Measurements from ENCODE around the gene RPGR. TPM values are rescaled to one million over a fixed set of nuclear protein-coding genes. Genes with fewer than 3 reads are reported as not detected.

RPGR gene
- total and polyA plus RNA-seq, 2 experiments from 2014 or later, result 7.4 to 36.3 TPM

DNA sequence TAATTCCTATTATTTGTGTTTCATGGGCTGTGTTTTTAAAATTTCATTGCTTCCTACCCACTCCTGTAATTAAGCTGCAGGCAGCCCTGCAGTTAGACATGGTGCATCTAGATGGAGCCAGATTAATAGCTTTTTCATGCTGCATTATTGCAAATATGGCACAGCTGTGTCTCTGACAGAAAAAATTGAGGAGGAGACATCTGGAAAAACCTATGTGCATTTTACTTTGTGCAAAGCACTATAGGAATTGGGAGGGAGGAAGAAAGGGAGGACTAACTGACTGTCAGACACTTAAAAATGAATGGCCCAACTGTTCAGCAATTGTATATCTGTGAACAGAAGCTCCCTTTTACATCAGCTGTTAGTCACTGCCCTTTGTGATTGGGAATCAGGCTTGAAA, 8.1 kb upstream of the RPGR start:
- H3K4me1 ChIP-seq (ENCODE audit: insufficient read depth), result no peaks in the 10 kb centered on the region
- H2AFZ ChIP-seq, result no peak overlapping the region
- Mint-ChIP-seq H3K27me3 (ENCODE audit: insufficient read depth, low read depth, poor library complexity) (peaks cover 3% of the 10 kb centered on the region), H3K4me3 (no peak overlapping the region), H3K4me1 (no peaks in the 10 kb centered on the region), H3K27ac (no peak overlapping the region), H3K36me3 (ENCODE audit: low read depth) (no peaks in the 10 kb centered on the region), H3K9me3 (no peaks in the 10 kb centered on the region; the same call in 1 of the 3 replicates)
- no peak for ATAC-seq
- no peaks in the 10 kb centered on the region for H3K9me2 ChIP-seq (ENCODE audit: insufficient read depth)
- no peaks in the 10 kb centered on the region for H3F3A ChIP-seq (replicated peaks; ENCODE audit: low read depth)
- no peak overlapping the region for H3K4me2 ChIP-seq
- TF ChIP-seq CREB1 (CRISPR knock-in tag; IDR thresholded peaks at IDR 0.05; ENCODE audit: low read depth) (no peak), POLR2AphosphoS5 (IDR thresholded peaks at IDR 0.05; ENCODE audit: low read depth) (no peak), ZNF114 (CRISPR knock-in tag; IDR thresholded peaks at IDR 0.05) (no peak), NANOG (IDR thresholded peaks at IDR 0.05; ENCODE audit: borderline replicate concordance) (no peak), STAT1 (IDR thresholded peaks at IDR 0.05; ENCODE audit: unreplicated experiment) (no peak), ZNF331 (CRISPR knock-in tag; IDR thresholded peaks at IDR 0.05; ENCODE audit: low read depth) (no peak), ETS1 (IDR thresholded peaks at IDR 0.05) (no peak), JUNB (IDR thresholded peaks at IDR 0.05; ENCODE audit: unreplicated experiment) (no peak)
- TF ChIP-seq, protein P1, sequence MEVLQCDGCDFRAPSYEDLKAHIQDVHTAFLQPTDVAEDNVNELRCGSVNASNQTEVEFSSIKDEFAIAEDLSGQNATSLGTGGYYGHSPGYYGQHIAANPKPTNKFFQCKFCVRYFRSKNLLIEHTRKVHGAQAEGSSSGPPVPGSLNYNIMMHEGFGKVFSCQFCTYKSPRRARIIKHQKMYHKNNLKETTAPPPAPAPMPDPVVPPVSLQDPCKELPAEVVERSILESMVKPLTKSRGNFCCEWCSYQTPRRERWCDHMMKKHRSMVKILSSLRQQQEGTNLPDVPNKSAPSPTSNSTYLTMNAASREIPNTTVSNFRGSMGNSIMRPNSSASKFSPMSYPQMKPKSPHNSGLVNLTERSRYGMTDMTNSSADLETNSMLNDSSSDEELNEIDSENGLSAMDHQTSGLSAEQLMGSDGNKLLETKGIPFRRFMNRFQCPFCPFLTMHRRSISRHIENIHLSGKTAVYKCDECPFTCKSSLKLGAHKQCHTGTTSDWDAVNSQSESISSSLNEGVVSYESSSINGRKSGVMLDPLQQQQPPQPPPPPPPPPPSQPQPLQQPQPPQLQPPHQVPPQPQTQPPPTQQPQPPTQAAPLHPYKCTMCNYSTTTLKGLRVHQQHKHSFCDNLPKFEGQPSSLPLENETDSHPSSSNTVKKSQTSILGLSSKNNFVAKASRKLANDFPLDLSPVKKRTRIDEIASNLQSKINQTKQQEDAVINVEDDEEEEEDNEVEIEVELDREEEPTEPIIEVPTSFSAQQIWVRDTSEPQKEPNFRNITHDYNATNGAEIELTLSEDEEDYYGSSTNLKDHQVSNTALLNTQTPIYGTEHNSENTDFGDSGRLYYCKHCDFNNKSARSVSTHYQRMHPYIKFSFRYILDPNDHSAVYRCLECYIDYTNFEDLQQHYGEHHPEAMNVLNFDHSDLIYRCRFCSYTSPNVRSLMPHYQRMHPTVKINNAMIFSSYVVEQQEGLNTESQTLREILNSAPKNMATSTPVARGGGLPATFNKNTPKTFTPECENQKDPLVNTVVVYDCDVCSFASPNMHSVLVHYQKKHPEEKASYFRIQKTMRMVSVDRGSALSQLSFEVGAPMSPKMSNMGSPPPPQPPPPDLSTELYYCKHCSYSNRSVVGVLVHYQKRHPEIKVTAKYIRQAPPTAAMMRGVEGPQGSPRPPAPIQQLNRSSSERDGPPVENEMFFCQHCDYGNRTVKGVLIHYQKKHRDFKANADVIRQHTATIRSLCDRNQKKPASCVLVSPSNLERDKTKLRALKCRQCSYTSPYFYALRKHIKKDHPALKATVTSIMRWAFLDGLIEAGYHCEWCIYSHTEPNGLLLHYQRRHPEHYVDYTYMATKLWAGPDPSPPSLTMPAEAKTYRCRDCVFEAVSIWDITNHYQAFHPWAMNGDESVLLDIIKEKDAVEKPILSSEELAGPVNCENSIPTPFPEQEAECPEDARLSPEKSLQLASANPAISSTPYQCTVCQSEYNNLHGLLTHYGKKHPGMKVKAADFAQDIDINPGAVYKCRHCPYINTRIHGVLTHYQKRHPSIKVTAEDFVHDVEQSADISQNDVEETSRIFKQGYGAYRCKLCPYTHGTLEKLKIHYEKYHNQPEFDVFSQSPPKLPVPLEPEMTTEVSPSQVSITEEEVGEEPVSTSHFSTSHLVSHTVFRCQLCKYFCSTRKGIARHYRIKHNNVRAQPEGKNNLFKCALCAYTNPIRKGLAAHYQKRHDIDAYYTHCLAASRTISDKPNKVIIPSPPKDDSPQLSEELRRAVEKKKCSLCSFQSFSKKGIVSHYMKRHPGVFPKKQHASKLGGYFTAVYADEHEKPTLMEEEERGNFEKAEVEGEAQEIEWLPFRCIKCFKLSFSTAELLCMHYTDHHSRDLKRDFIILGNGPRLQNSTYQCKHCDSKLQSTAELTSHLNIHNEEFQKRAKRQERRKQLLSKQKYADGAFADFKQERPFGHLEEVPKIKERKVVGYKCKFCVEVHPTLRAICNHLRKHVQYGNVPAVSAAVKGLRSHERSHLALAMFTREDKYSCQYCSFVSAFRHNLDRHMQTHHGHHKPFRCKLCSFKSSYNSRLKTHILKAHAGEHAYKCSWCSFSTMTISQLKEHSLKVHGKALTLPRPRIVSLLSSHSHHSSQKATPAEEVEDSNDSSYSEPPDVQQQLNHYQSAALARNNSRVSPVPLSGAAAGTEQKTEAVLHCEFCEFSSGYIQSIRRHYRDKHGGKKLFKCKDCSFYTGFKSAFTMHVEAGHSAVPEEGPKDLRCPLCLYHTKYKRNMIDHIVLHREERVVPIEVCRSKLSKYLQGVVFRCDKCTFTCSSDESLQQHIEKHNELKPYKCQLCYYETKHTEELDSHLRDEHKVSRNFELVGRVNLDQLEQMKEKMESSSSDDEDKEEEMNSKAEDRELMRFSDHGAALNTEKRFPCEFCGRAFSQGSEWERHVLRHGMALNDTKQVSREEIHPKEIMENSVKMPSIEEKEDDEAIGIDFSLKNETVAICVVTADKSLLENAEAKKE (CRISPR knock-in tag; IDR thresholded peaks at IDR 0.05), result no peak
- TF ChIP-seq, protein P2, sequence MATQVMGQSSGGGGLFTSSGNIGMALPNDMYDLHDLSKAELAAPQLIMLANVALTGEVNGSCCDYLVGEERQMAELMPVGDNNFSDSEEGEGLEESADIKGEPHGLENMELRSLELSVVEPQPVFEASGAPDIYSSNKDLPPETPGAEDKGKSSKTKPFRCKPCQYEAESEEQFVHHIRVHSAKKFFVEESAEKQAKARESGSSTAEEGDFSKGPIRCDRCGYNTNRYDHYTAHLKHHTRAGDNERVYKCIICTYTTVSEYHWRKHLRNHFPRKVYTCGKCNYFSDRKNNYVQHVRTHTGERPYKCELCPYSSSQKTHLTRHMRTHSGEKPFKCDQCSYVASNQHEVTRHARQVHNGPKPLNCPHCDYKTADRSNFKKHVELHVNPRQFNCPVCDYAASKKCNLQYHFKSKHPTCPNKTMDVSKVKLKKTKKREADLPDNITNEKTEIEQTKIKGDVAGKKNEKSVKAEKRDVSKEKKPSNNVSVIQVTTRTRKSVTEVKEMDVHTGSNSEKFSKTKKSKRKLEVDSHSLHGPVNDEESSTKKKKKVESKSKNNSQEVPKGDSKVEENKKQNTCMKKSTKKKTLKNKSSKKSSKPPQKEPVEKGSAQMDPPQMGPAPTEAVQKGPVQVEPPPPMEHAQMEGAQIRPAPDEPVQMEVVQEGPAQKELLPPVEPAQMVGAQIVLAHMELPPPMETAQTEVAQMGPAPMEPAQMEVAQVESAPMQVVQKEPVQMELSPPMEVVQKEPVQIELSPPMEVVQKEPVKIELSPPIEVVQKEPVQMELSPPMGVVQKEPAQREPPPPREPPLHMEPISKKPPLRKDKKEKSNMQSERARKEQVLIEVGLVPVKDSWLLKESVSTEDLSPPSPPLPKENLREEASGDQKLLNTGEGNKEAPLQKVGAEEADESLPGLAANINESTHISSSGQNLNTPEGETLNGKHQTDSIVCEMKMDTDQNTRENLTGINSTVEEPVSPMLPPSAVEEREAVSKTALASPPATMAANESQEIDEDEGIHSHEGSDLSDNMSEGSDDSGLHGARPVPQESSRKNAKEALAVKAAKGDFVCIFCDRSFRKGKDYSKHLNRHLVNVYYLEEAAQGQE (IDR thresholded peaks at IDR 0.05; ENCODE audit: unreplicated experiment), result no peak
- TF ChIP-seq, protein P3, sequence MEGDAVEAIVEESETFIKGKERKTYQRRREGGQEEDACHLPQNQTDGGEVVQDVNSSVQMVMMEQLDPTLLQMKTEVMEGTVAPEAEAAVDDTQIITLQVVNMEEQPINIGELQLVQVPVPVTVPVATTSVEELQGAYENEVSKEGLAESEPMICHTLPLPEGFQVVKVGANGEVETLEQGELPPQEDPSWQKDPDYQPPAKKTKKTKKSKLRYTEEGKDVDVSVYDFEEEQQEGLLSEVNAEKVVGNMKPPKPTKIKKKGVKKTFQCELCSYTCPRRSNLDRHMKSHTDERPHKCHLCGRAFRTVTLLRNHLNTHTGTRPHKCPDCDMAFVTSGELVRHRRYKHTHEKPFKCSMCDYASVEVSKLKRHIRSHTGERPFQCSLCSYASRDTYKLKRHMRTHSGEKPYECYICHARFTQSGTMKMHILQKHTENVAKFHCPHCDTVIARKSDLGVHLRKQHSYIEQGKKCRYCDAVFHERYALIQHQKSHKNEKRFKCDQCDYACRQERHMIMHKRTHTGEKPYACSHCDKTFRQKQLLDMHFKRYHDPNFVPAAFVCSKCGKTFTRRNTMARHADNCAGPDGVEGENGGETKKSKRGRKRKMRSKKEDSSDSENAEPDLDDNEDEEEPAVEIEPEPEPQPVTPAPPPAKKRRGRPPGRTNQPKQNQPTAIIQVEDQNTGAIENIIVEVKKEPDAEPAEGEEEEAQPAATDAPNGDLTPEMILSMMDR (conservative IDR thresholded peaks at IDR 0.05; ENCODE audit: low read depth in 2 of 2), result no peak
- H4K20me1 ChIP-seq (replicated peaks; ENCODE audit: insufficient read depth), result no peaks in the 10 kb centered on the region
- DNase-seq (ENCODE audit: low spot score), result no peak
- H3K4me3 ChIP-seq, result no peak overlapping the region
- no peaks in the 10 kb centered on the region for H3K79me2 ChIP-seq (replicated peaks; ENCODE audit: insufficient read depth)
- H3K27ac ChIP-seq (ENCODE audit: low read depth), result no peak overlapping the region
- no peaks in the 10 kb centered on the region for H3K36me3 ChIP-seq (ENCODE audit: insufficient read depth)
- no peaks in the 10 kb centered on the region for H3K27me3 ChIP-seq (ENCODE audit: insufficient read depth)
